H9 (cell line): Measurements from ENCODE around the gene NLE1. TPM values are rescaled to one million over a fixed set of nuclear protein-coding genes. Genes with fewer than 3 reads are reported as not detected.

Source experiments
- DNase-seq: peaks from one replicate; pipeline ENCODE4 v3.0.0-alpha.2; 2017
- H2AFZ ChIP-seq: one replicate; pipeline ENCODE4 v1.6.1; 2013; ENCODE audit warnings: mild to moderate bottlenecking, low read length, control low read depth, moderate library complexity
- H2AK5ac ChIP-seq: 2 replicates; pipeline ENCODE4 v1.6.1; 2013; ENCODE audit warnings: low read length, control low read depth, mixed read lengths; ENCODE audit not compliant: insufficient read length
- H2BK120ac ChIP-seq: one replicate; pipeline ENCODE4 v1.6.1; 2013; ENCODE audit warnings: low read depth, mild to moderate bottlenecking, low read length, control low read depth, inconsistent platforms; ENCODE audit not compliant: poor library complexity, severe bottlenecking
- H2BK12ac ChIP-seq: 2 replicates; pipeline ENCODE4 v1.6.1; 2013; ENCODE audit warnings: low read length, control low read depth, mixed read lengths, low read depth; ENCODE audit not compliant: insufficient read length
- H2BK15ac ChIP-seq: 2 replicates; pipeline ENCODE4 v1.6.1; 2013; ENCODE audit warnings: low read depth, low read length, control low read depth
- H2BK20ac ChIP-seq: one replicate; pipeline ENCODE4 v1.6.1; 2013; ENCODE audit warnings: low read depth, mild to moderate bottlenecking, low read length, control low read depth, inconsistent platforms; ENCODE audit not compliant: poor library complexity, severe bottlenecking
- H2BK5ac ChIP-seq: 2 replicates; pipeline ENCODE4 v1.6.1; 2013; ENCODE audit warnings: low read length, control low read depth, mixed read lengths; ENCODE audit not compliant: insufficient read length
- H3K14ac ChIP-seq: 2 replicates; pipeline ENCODE4 v1.6.1; 2013; ENCODE audit warnings: low read length, control low read depth; ENCODE audit not compliant: insufficient read depth
- H3K18ac ChIP-seq: 2 replicates; pipeline ENCODE4 v1.6.1; 2013; ENCODE audit warnings: low read depth, mild to moderate bottlenecking, mixed read lengths, low read length, control low read depth; ENCODE audit not compliant: insufficient read length
- H3K23ac ChIP-seq: 2 replicates; pipeline ENCODE4 v1.6.1; 2013; ENCODE audit warnings: low read length, control low read depth, mixed read lengths, low read depth; ENCODE audit not compliant: insufficient read length
- H3K23me2 ChIP-seq: 2 replicates; pipeline ENCODE4 v1.6.1; 2013; ENCODE audit warnings: low read depth, mild to moderate bottlenecking, mixed read lengths, low read length, control low read depth; ENCODE audit not compliant: insufficient read length, poor library complexity, severe bottlenecking
- H3K27ac ChIP-seq: 2 replicates; pipeline ENCODE4 v1.5.1; 2013; ENCODE audit warnings: low read length, control low read depth, mixed read lengths, low read depth; ENCODE audit not compliant: insufficient read length
- H3K27me3 ChIP-seq: 2 replicates; pipeline ENCODE4 v1.6.1; 2013; ENCODE audit warnings: low read length, control low read depth, inconsistent platforms; ENCODE audit not compliant: insufficient read depth
- H3K4ac ChIP-seq: 2 replicates; pipeline ENCODE4 v1.6.1; 2013; ENCODE audit warnings: low read depth, mild to moderate bottlenecking, control low read depth, inconsistent platforms, low read length, moderate library complexity
- H3K4me1 ChIP-seq: 2 replicates; pipeline ENCODE4 v1.6.1; 2013; ENCODE audit warnings: low read length, control low read depth, inconsistent platforms; ENCODE audit not compliant: insufficient read depth
- H3K4me2 ChIP-seq: 2 replicates; pipeline ENCODE4 v1.6.1; 2013; ENCODE audit warnings: low read length, control low read depth, mixed read lengths; ENCODE audit not compliant: insufficient read length, insufficient read depth
- H3K56ac ChIP-seq: 2 replicates; pipeline ENCODE4 v1.6.1; 2013; ENCODE audit warnings: low read depth, mild to moderate bottlenecking, mixed read lengths, low read length, control low read depth; ENCODE audit not compliant: insufficient read length
- H3K79me1 ChIP-seq: 2 replicates; pipeline ENCODE4 v1.6.1; 2013; ENCODE audit warnings: low read depth, mild to moderate bottlenecking, moderate library complexity, low read length, control low read depth, inconsistent platforms; ENCODE audit not compliant: insufficient read depth, poor library complexity, severe bottlenecking
- H3K79me2 ChIP-seq: 2 replicates; pipeline ENCODE4 v1.6.1; 2013; ENCODE audit warnings: low read length, control low read depth, inconsistent platforms; ENCODE audit not compliant: insufficient read depth
- H3K9ac ChIP-seq: 2 replicates; pipeline ENCODE4 v1.6.1; 2013; ENCODE audit warnings: low read length, control low read depth, mixed read lengths; ENCODE audit not compliant: insufficient read length; ENCODE audit errors: extremely low read depth
- H3K9me3 ChIP-seq: one replicate; pipeline ENCODE4 v1.6.1; 2013; ENCODE audit warnings: low read depth, low read length, inconsistent platforms; ENCODE audit not compliant: control insufficient read depth
- H3T11ph ChIP-seq: one replicate; pipeline ENCODE4 v1.6.1; 2013; ENCODE audit warnings: mild to moderate bottlenecking, low read length, control low read depth, inconsistent platforms
- H4K20me1 ChIP-seq: one replicate; pipeline ENCODE4 v1.6.1; 2013; ENCODE audit not compliant: control insufficient read depth, insufficient read length, insufficient read depth
- H4K5ac ChIP-seq: 2 replicates; pipeline ENCODE4 v1.6.1; 2013; ENCODE audit warnings: low read depth, mild to moderate bottlenecking, mixed read lengths, low read length, control low read depth; ENCODE audit not compliant: insufficient read length
- H4K8ac ChIP-seq: replicated peaks from 2 replicates; pipeline ENCODE4 v1.6.1; 2013; ENCODE audit warnings: low read length, control low read depth, mixed read lengths, low read depth; ENCODE audit not compliant: insufficient read length
- H4K91ac ChIP-seq: 2 replicates; pipeline ENCODE4 v1.6.1; 2013; ENCODE audit warnings: low read depth, mild to moderate bottlenecking, moderate library complexity, mixed read lengths, low read length, control low read depth; ENCODE audit not compliant: insufficient read length
- H3K27ac Mint-ChIP-seq, 3 experiments: 2 replicates in 2 of 3; 3 replicates in 1 of 3; pipeline ENCODE4 v1.8.0; 2020 to 2021; ENCODE audit warnings: mixed read lengths in 3 of 3, mild to moderate bottlenecking in 1 of 3, moderate library complexity in 1 of 3
- H3K27me3 Mint-ChIP-seq: 2 replicates; pipeline ENCODE4 v1.8.0; 2021; ENCODE audit warnings: low read depth, mild to moderate bottlenecking, moderate library complexity, mixed read lengths
- H3K36me3 Mint-ChIP-seq, 3 experiments: 2 replicates in 2 of 3; 3 replicates in 1 of 3; pipeline ENCODE4 v1.8.0; 2020 to 2021; ENCODE audit warnings: low read depth in 3 of 3, mixed read lengths in 3 of 3; ENCODE audit not compliant: insufficient read depth in 1 of 3
- H3K4me1 Mint-ChIP-seq, 2 experiments: 2 replicates each; pipeline ENCODE4 v1.8.0; 2020; ENCODE audit warnings: mixed read lengths in 2 of 2
- H3K4me3 Mint-ChIP-seq, 2 experiments: 2 replicates in 1 of 2; 3 replicates in 1 of 2; pipeline ENCODE4 v1.8.0; 2020 to 2021; ENCODE audit warnings: mild to moderate bottlenecking in 2 of 2, mixed read lengths in 2 of 2, moderate library complexity in 1 of 2
- H3K9me3 Mint-ChIP-seq, 2 experiments: 2 replicates in 1 of 2; 3 replicates in 1 of 2; pipeline ENCODE4 v1.8.0; 2020; ENCODE audit warnings: mild to moderate bottlenecking in 2 of 2, mixed read lengths in 2 of 2, moderate library complexity in 1 of 2
- WGBS: extraction: QIAGEN DNeasy Blood & Tissue Kit; methylation state at CpG from one replicate; pipeline ENCODE4 v1.1.7; 2013; ENCODE audit warnings: missing lambda C conversion rate, low lambda C conversion rate, mixed read lengths; ENCODE audit not compliant: insufficient read length; ENCODE audit errors: extremely low coverage; 5-methylcytosine and 5-hydroxymethylcytosine counted together
- total RNA-seq: library from RNA; stranded (reverse); gene quantifications from 2 replicates; pipeline ENCODE4 v1.2.1, GENCODE V29; 2021
- TF ChIP-seq, protein P1 (sequence below): fragments of 200-600 bp; sonication (generic); conservative IDR thresholded peaks from 3 replicates; pipeline ENCODE4 v1.8.0; 2021; ENCODE audit warnings: antibody characterized with exemption, mild to moderate bottlenecking

The NLE1 gene
- total RNA-seq, 1 experiment from 2014 or later = 43.9 TPM

DNA sequence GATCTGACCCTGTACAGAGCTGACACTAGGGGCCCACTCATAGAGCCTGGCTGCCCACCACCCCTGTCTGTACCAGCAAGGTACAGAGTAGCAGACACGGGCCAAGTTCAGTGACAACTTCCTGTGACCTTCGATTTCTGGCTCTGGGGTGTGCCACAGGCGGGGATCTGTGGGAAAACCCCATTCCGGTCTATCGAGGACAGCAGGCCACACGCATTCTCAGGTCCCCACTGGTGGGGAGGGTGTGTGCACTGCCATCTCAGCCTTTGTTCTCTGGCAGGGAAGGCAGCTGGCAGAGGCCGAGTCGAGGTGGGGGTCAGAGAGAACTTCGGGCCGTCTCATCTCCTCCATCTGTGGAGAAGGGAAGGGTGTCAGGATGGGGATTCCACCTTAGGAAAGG, 10.0 kb downstream of the NLE1 start:
- no peak overlapping the region for H3K27ac ChIP-seq
- H4K91ac ChIP-seq = no peak overlapping the region
- H3K27me3 ChIP-seq = no peaks in the 10 kb centered on the region
- no peaks in the 10 kb centered on the region for H3K79me2 ChIP-seq
- no peak overlapping the region for H3K4ac ChIP-seq
- Mint-ChIP-seq H3K4me1 (no peaks in the 10 kb centered on the region), H3K9me3 (no peaks in the 10 kb centered on the region; a peak in 2 of 5 replicates), H3K4me3 (no peak overlapping the region), H3K27ac (no peak overlapping the region; a peak in 1 of 7 replicates), H3K27me3 (peaks cover 7% of the 10 kb centered on the region), H3K36me3 (peaks cover 54 to 71% (median 60%) of the 10 kb centered on the region in 3 experiments)
- no peaks in the 10 kb centered on the region for H4K20me1 ChIP-seq
- H2BK120ac ChIP-seq = no peak overlapping the region
- no peak overlapping the region for H2AK5ac ChIP-seq
- H3K79me1 ChIP-seq = no peaks in the 10 kb centered on the region
- no peak overlapping the region for H2BK15ac ChIP-seq
- H2BK5ac ChIP-seq = no peak overlapping the region
- no peak overlapping the region for H3K18ac ChIP-seq
- TF ChIP-seq, protein P1, sequence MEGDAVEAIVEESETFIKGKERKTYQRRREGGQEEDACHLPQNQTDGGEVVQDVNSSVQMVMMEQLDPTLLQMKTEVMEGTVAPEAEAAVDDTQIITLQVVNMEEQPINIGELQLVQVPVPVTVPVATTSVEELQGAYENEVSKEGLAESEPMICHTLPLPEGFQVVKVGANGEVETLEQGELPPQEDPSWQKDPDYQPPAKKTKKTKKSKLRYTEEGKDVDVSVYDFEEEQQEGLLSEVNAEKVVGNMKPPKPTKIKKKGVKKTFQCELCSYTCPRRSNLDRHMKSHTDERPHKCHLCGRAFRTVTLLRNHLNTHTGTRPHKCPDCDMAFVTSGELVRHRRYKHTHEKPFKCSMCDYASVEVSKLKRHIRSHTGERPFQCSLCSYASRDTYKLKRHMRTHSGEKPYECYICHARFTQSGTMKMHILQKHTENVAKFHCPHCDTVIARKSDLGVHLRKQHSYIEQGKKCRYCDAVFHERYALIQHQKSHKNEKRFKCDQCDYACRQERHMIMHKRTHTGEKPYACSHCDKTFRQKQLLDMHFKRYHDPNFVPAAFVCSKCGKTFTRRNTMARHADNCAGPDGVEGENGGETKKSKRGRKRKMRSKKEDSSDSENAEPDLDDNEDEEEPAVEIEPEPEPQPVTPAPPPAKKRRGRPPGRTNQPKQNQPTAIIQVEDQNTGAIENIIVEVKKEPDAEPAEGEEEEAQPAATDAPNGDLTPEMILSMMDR = no peak
- no peak overlapping the region for H2BK20ac ChIP-seq
- no peak overlapping the region for H3K9ac ChIP-seq
- no peak for DNase-seq
- H3T11ph ChIP-seq = no peak overlapping the region
- no peak overlapping the region for H4K8ac ChIP-seq
- H4K5ac ChIP-seq = no peak overlapping the region
- no CpG with 5 or more reads among the region's 10 CpGs for WGBS
- H3K9me3 ChIP-seq = no peaks in the 10 kb centered on the region
- no peak overlapping the region for H3K23ac ChIP-seq
- H3K23me2 ChIP-seq = no peaks in the 10 kb centered on the region
- no peak overlapping the region for H3K14ac ChIP-seq
- H2AFZ ChIP-seq = no peak overlapping the region
- no peak overlapping the region for H3K56ac ChIP-seq
- no peak overlapping the region for H2BK12ac ChIP-seq
- H3K4me2 ChIP-seq = no peak overlapping the region
- H3K4me1 ChIP-seq = no peaks in the 10 kb centered on the region
